B cell (primary cell): ENCODE results near the gene GOSR2. TPM values are rescaled to one million over a fixed set of nuclear protein-coding genes. Genes with fewer than 3 reads are reported as not detected.

ENCODE experiments used
- ATAC-seq: fragments of 200-7000 bp; cut with Tn5 transposase; one replicate; pipeline ENCODE4 v1.10.0; 2021; ENCODE audit warnings: low read depth, mild to moderate bottlenecking, moderate number of reproducible peaks, moderate library complexity
- CTCF ChIA-PET: fragments of 350-600 bp; sonication (Branson Sonifier 250); formaldehyde crosslinking; loops from one replicate; lab custom pipeline; 2021; ENCODE audit warnings: antibody characterized with exemption, inconsistent platforms; lab: Charles Lee
- POLR2A ChIA-PET: fragments of 350-600 bp; sonication (Branson Sonifier 250); formaldehyde crosslinking; loops from one replicate; lab custom pipeline; 2021; ENCODE audit warnings: antibody characterized with exemption; lab: Charles Lee
- DNase-seq: peaks from one replicate; pipeline ENCODE4 v3.0.0; 2013
- H2AFZ ChIP-seq: 2 replicates; pipeline ENCODE4 v1.6.1; 2012; ENCODE audit warnings: mild to moderate bottlenecking, low read depth, low read length; ENCODE audit not compliant: insufficient read depth, poor library complexity, severe bottlenecking
- H3K27ac ChIP-seq, 2 donors: 1 replicate in 1 of 2; 2 replicates in 1 of 2; pipeline ENCODE4 v1.5.1; 2012 to 2013; ENCODE audit warnings: low read length in 2 of 2, mild to moderate bottlenecking in 2 of 2, moderate library complexity in 1 of 2
- H3K27me3 ChIP-seq, 4 experiments: fragments of 200-600 bp in 1 of 4; sonication (generic) in 1 of 4; replicated peaks in 1 of 4; 1 replicate in 2 of 4; 2 replicates in 2 of 4; pipeline versions ENCODE4 v1.6.1 to v1.7.0; 2013 to 2016; ENCODE audit warnings: low read length in 3 of 4, mild to moderate bottlenecking in 2 of 4, mixed read lengths in 1 of 4, moderate library complexity in 1 of 4; ENCODE audit not compliant: insufficient read depth in 4 of 4, control insufficient read depth in 3 of 4; ENCODE audit errors: control extremely low read depth in 1 of 4
- H3K36me3 ChIP-seq, 2 experiments: replicated peaks in 1 of 2; 1 replicate in 1 of 2; 2 replicates in 1 of 2; pipeline versions ENCODE4 v1.6.1 to v1.7.1; 2013; ENCODE audit warnings: low read length in 1 of 2; ENCODE audit not compliant: insufficient read depth in 2 of 2, control insufficient read depth in 1 of 2; ENCODE audit errors: control extremely low read depth in 1 of 2, extremely low read depth in 1 of 2
- H3K4me1 ChIP-seq, 2 donors: fragments of 200-600 bp in 1 of 2; sonication (generic) in 1 of 2; 1 replicate in 1 of 2; 2 replicates in 1 of 2; pipeline versions ENCODE4 v1.5.1 to v1.6.1; 2013 to 2017; ENCODE audit warnings: low read length in 2 of 2; ENCODE audit not compliant: control insufficient read depth in 2 of 2, insufficient read depth in 2 of 2
- H3K4me2 ChIP-seq: replicated peaks from 2 replicates; pipeline ENCODE3; 2012; ENCODE audit warnings: mild to moderate bottlenecking, low read depth, low read length; ENCODE audit not compliant: poor library complexity, severe bottlenecking
- H3K4me3 ChIP-seq, 5 experiments: fragments of 200-600 bp in 1 of 5; sonication (generic) in 1 of 5; 1 replicate in 3 of 5; 2 replicates in 2 of 5; pipeline versions ENCODE4 v1.5.1 to v1.7.0; 2011 to 2016; ENCODE audit warnings: low read length in 4 of 5, mild to moderate bottlenecking in 4 of 5, low read depth in 2 of 5, control low read depth in 1 of 5, moderate library complexity in 1 of 5; ENCODE audit not compliant: insufficient read depth in 1 of 5; ENCODE audit errors: control extremely low read depth in 1 of 5, extremely low read depth in 1 of 5
- H3K79me2 ChIP-seq: fragments of 200-600 bp; sonication (generic); one replicate; pipeline ENCODE4 v1.6.0; 2016; ENCODE audit warnings: low read length; ENCODE audit not compliant: control insufficient read depth, insufficient read depth
- H3K9ac ChIP-seq: fragments of 200-600 bp; sonication (generic); 2 replicates; pipeline ENCODE4 v1.6.1; 2017; ENCODE audit warnings: mild to moderate bottlenecking, low read length, moderate library complexity
- H3K9me3 ChIP-seq, 3 donors: one replicate each; pipeline versions ENCODE4 v1.6.1 to v1.7.1; 2013; ENCODE audit warnings: low read length in 2 of 3; ENCODE audit not compliant: control insufficient read depth in 2 of 3, insufficient read depth in 1 of 3; ENCODE audit errors: control extremely low read depth in 1 of 3
- H4K20me1 ChIP-seq: 2 replicates; pipeline ENCODE4 v1.6.0; 2012; ENCODE audit warnings: mild to moderate bottlenecking, low read length; ENCODE audit not compliant: insufficient read depth, control insufficient read depth, poor library complexity, severe bottlenecking
- H3K27ac Mint-ChIP-seq: one replicate; pipeline ENCODE4 v1.8.0; 2021; ENCODE audit warnings: mixed read lengths
- H3K27me3 Mint-ChIP-seq: one replicate; pipeline ENCODE4 v1.8.0; 2021; ENCODE audit warnings: mixed read lengths
- H3K4me1 Mint-ChIP-seq: one replicate; pipeline ENCODE4 v1.8.0; 2021; ENCODE audit warnings: mixed read lengths
- H3K4me3 Mint-ChIP-seq: one replicate; pipeline ENCODE4 v1.8.0; 2021; ENCODE audit warnings: mixed read lengths
- H3K9me3 Mint-ChIP-seq: one replicate; pipeline ENCODE4 v1.8.0; 2022; ENCODE audit warnings: mixed read lengths; ENCODE audit not compliant: insufficient read depth
- CTCF ChIP-seq: fragments of 200-600 bp; IDR thresholded peaks from one replicate; pipeline ENCODE4 v1.8.0; 2022; ENCODE audit warnings: antibody characterized with exemption, mild to moderate bottlenecking
- EZH2 ChIP-seq: IDR thresholded peaks from 2 replicates; pipeline ENCODE4 v1.6.1; 2012; ENCODE audit warnings: borderline replicate concordance, low read depth, mild to moderate bottlenecking, moderate library complexity, low read length; ENCODE audit not compliant: insufficient read depth, poor library complexity, severe bottlenecking
- WGBS: methylation state at CpG from one replicate; pipeline ENCODE4 v1.1.5; 2013; ENCODE audit warnings: missing lambda C conversion rate; ENCODE audit not compliant: insufficient coverage; 5-methylcytosine and 5-hydroxymethylcytosine counted together
- intact Hi-C: fragments of 100-400 bp; cut with micrococcal nuclease; formaldehyde crosslinking; loops from one replicate; pipeline ENCODE4 v1.10.0; 2022
- polyA plus RNA-seq: library from polyadenylated mRNA; depleted of rRNA; stranded (reverse); fragments of >200 nt; gene quantifications from 2 replicates; pipeline ENCODE4 v1.2.3, GENCODE V29; 2012
- total RNA-seq, 2 donors: library from RNA; stranded (reverse); fragments of 120-200 nt in 1 of 2; gene quantifications; 1 replicate in 1 of 2; 2 replicates in 1 of 2; pipeline versions ENCODE4 v1.2.3 to v1.2.4, GENCODE V29; 2013 to 2022

The GOSR2 gene
- total and polyA plus RNA-seq, 2 donors (not counting 1 experiment from before 2014, with no cell fraction given) = 33.2 to 91.0 TPM

- Histone ChIP-seq H2AFZ (no peak overlapping the region), H3K9me3 (peaks cover 0 to 3% (median under 1%) of the 10 kb centered on the region in 3 donors), H3K4me1 (no peaks in the 10 kb centered on the region), H3K4me2 (no peak overlapping the region), H3K27me3 (peaks cover 0 to 6% (median under 1%) of the 10 kb centered on the region in 4 experiments), H3K36me3 (no peaks in the 10 kb centered on the region), H3K9ac (no peak overlapping the region), H3K79me2 (no peaks in the 10 kb centered on the region), H3K4me3 (no peak overlapping the region), H4K20me1 (no peaks in the 10 kb centered on the region), H3K27ac (no peak overlapping the region)
- no peak for DNase-seq
- Mint-ChIP-seq H3K9me3 (no peaks in the 10 kb centered on the region), H3K4me3 (no peak overlapping the region), H3K27ac (no peak overlapping the region), H3K27me3 (peaks cover 26% of the 10 kb centered on the region), H3K4me1 (peaks cover 2% of the 10 kb centered on the region)
- TF ChIP-seq CTCF (no peak), EZH2 (no peak)
- ChIA-PET POLR2A (no interaction called here), CTCF (no interaction called here)
- WGBS = 92% methylated on average over 4 of the region's 4 CpGs
- intact Hi-C loops = no loop called here
- ATAC-seq = no peak
Measured at GRCh38 chr17:46903762-46904672, 18.9 kb upstream of the GOSR2 start.
